Mesendoderm (in vitro differentiated cells): ENCODE data around the gene SLC51B.

Source experiments
- DNase-seq: peaks from one replicate; pipeline ENCODE4 v3.0.0; 2013
- H2AK5ac ChIP-seq: 2 replicates; pipeline ENCODE4 v1.6.1; 2013; ENCODE audit warnings: low read length, inconsistent platforms
- H2BK120ac ChIP-seq: 2 replicates; pipeline ENCODE4 v1.6.1; 2013; ENCODE audit warnings: low read depth, mild to moderate bottlenecking, low read length, moderate library complexity, mixed read lengths
- H2BK15ac ChIP-seq: replicated peaks from 2 replicates; pipeline ENCODE4 v1.6.1; 2013; ENCODE audit warnings: low read depth, mild to moderate bottlenecking, moderate library complexity
- H2BK5ac ChIP-seq: 2 replicates; pipeline ENCODE4 v1.6.1; 2013; ENCODE audit warnings: low read length, inconsistent platforms
- H3K18ac ChIP-seq: 2 replicates; pipeline ENCODE4 v1.6.1; 2013; ENCODE audit warnings: mild to moderate bottlenecking, low read length, mixed read lengths
- H3K23ac ChIP-seq: one replicate; pipeline ENCODE4 v1.6.1; 2013; ENCODE audit warnings: low read length
- H3K27ac ChIP-seq: 2 replicates; pipeline ENCODE4 v1.5.1; 2013; ENCODE audit warnings: low read depth, mild to moderate bottlenecking, inconsistent platforms, low read length, moderate library complexity
- H3K27me3 ChIP-seq: 2 replicates; pipeline ENCODE4 v1.6.1; 2013; ENCODE audit warnings: low read length, control low read depth, mild to moderate bottlenecking, inconsistent platforms; ENCODE audit not compliant: insufficient read depth, poor library complexity
- H3K36me3 ChIP-seq: 2 replicates; pipeline ENCODE4 v1.6.1; 2013; ENCODE audit warnings: low read length, inconsistent platforms; ENCODE audit not compliant: control insufficient read depth, insufficient read depth
- H3K4ac ChIP-seq: one replicate; pipeline ENCODE4 v1.6.1; 2013; ENCODE audit warnings: low read depth, mild to moderate bottlenecking, low read length, moderate library complexity
- H3K4me1 ChIP-seq: 2 replicates; pipeline ENCODE4 v1.6.1; 2013; ENCODE audit warnings: low read depth, low read length, inconsistent platforms; ENCODE audit not compliant: control insufficient read depth
- H3K4me2 ChIP-seq: 2 replicates; pipeline ENCODE4 v1.6.1; 2013; ENCODE audit warnings: low read length
- H3K4me3 ChIP-seq: 2 replicates; pipeline ENCODE4 v1.5.1; 2013; ENCODE audit warnings: mild to moderate bottlenecking, low read length
- H3K56ac ChIP-seq: one replicate; pipeline ENCODE4 v1.6.1; 2013; ENCODE audit warnings: low read length
- H3K79me1 ChIP-seq: 2 replicates; pipeline ENCODE4 v1.6.1; 2013; ENCODE audit warnings: low read length, inconsistent platforms
- H3K79me2 ChIP-seq: 2 replicates; pipeline ENCODE4 v1.6.1; 2013; ENCODE audit warnings: mild to moderate bottlenecking, low read length; ENCODE audit not compliant: control insufficient read depth, insufficient read depth
- H3K9ac ChIP-seq: 2 replicates; pipeline ENCODE4 v1.6.1; 2013; ENCODE audit warnings: low read length, inconsistent platforms
- H4K5ac ChIP-seq: one replicate; pipeline ENCODE4 v1.6.1; 2013; ENCODE audit warnings: low read length
- H4K8ac ChIP-seq: one replicate; pipeline ENCODE4 v1.6.1; 2013; ENCODE audit warnings: low read depth, mild to moderate bottlenecking, control low read depth, low read length, moderate library complexity
- WGBS: extraction: QIAGEN DNeasy Blood & Tissue Kit; methylation state at CpG from one replicate; pipeline ENCODE4 v1.1.7; 2013; ENCODE audit warnings: low lambda C conversion rate, missing lambda C conversion rate; ENCODE audit not compliant: insufficient coverage; ENCODE audit errors: extremely low coverage; 5-methylcytosine and 5-hydroxymethylcytosine counted together

Gene SLC51B

GRCh38 chr15:65057549-65057940, 12.4 kb downstream of the SLC51B start:
- DNase-seq = no peak
- H3K18ac ChIP-seq = no peak overlapping the region
- H2BK120ac ChIP-seq = no peak overlapping the region
- H2BK5ac ChIP-seq = no peak overlapping the region
- H3K23ac ChIP-seq = no peak overlapping the region
- no CpG with 5 or more reads among the region's 8 CpGs for WGBS
- H4K5ac ChIP-seq = no peak overlapping the region
- H2BK15ac ChIP-seq = no peak overlapping the region
- no peak overlapping the region for H3K9ac ChIP-seq
- H3K4me2 ChIP-seq = no peak overlapping the region
- no peaks in the 10 kb centered on the region for H3K27me3 ChIP-seq
- H3K79me1 ChIP-seq = no peaks in the 10 kb centered on the region
- no peak overlapping the region for H3K27ac ChIP-seq
- H4K8ac ChIP-seq = no peak overlapping the region
- H3K56ac ChIP-seq = no peak overlapping the region
- H2AK5ac ChIP-seq = no peak overlapping the region
- no peak overlapping the region for H3K4me3 ChIP-seq
- H3K4ac ChIP-seq = no peak overlapping the region
- peaks cover 8% of the 10 kb centered on the region for H3K36me3 ChIP-seq
- H3K79me2 ChIP-seq = no peaks in the 10 kb centered on the region
- H3K4me1 ChIP-seq = no peaks in the 10 kb centered on the region

- no peaks in the 10 kb centered on the region for H3K79me2 ChIP-seq
- H3K56ac ChIP-seq = no peak overlapping the region
- no peak overlapping the region for H2BK120ac ChIP-seq
- H4K5ac ChIP-seq = no peak overlapping the region
- no peak overlapping the region for H2BK5ac ChIP-seq
- H3K4me3 ChIP-seq = no peak overlapping the region
- no peaks in the 10 kb centered on the region for H3K4me1 ChIP-seq
- no peak overlapping the region for H3K4me2 ChIP-seq
- H3K18ac ChIP-seq = no peak overlapping the region
- H3K27me3 ChIP-seq = no peaks in the 10 kb centered on the region
- no peak overlapping the region for H2AK5ac ChIP-seq
- no peak for DNase-seq
- H4K8ac ChIP-seq = no peak overlapping the region
- H3K23ac ChIP-seq = no peak overlapping the region
- no peak overlapping the region for H3K27ac ChIP-seq
- peaks cover 8% of the 10 kb centered on the region for H3K36me3 ChIP-seq
- no peaks in the 10 kb centered on the region for H3K79me1 ChIP-seq
- WGBS = no CpG with 5 or more reads among the region's 16 CpGs
- no peak overlapping the region for H2BK15ac ChIP-seq
- H3K4ac ChIP-seq = no peak overlapping the region
- H3K9ac ChIP-seq = no peak overlapping the region
These were observed 13.5 kb downstream of the SLC51B start for GRCh38 chr15:65058394-65059368.

- no peak for DNase-seq
- no peaks in the 10 kb centered on the region for H3K79me1 ChIP-seq
- H3K36me3 ChIP-seq = peaks cover 8% of the 10 kb centered on the region
- H4K8ac ChIP-seq = no peak overlapping the region
- no peak overlapping the region for H4K5ac ChIP-seq
- H3K79me2 ChIP-seq = no peaks in the 10 kb centered on the region
- H3K4me1 ChIP-seq = no peaks in the 10 kb centered on the region
- H3K27ac ChIP-seq = no peak overlapping the region
- H3K9ac ChIP-seq = no peak overlapping the region
- H2AK5ac ChIP-seq = no peak overlapping the region
- no peak overlapping the region for H3K18ac ChIP-seq
- H3K56ac ChIP-seq = no peak overlapping the region
- H3K27me3 ChIP-seq = no peaks in the 10 kb centered on the region
- no peak overlapping the region for H2BK5ac ChIP-seq
- no peak overlapping the region for H3K4ac ChIP-seq
- no peak overlapping the region for H3K23ac ChIP-seq
- no peak overlapping the region for H3K4me3 ChIP-seq
- no CpG with 5 or more reads among the region's 3 CpGs for WGBS
- no peak overlapping the region for H2BK15ac ChIP-seq
- H2BK120ac ChIP-seq = no peak overlapping the region
- H3K4me2 ChIP-seq = no peak overlapping the region
These were observed 14.2 kb downstream of the SLC51B start for GRCh38 chr15:65059369-65059750.

- Histone ChIP-seq H2AK5ac (no peak overlapping the region), H3K4me3 (no peak overlapping the region), H2BK5ac (no peak overlapping the region), H3K23ac (no peak overlapping the region), H3K4me2 (no peak overlapping the region), H3K9ac (no peak overlapping the region), H2BK120ac (no peak overlapping the region), H3K27ac (no peak overlapping the region), H4K5ac (no peak overlapping the region), H3K18ac (no peak overlapping the region), H3K27me3 (no peaks in the 10 kb centered on the region), H3K79me2 (no peaks in the 10 kb centered on the region), H4K8ac (no peak overlapping the region), H3K79me1 (no peaks in the 10 kb centered on the region), H3K56ac (no peak overlapping the region), H3K36me3 (peaks cover 8% of the 10 kb centered on the region), H3K4ac (no peak overlapping the region), H2BK15ac (no peak overlapping the region), H3K4me1 (no peaks in the 10 kb centered on the region)
- WGBS = no CpG with 5 or more reads among the region's 4 CpGs
- DNase-seq = no peak
These were observed 14.9 kb downstream of the SLC51B start for GRCh38 chr15:65059931-65060596.

- Histone ChIP-seq H3K27me3 (no peaks in the 10 kb centered on the region), H3K18ac (no peak overlapping the region), H4K8ac (no peak overlapping the region), H3K36me3 (peaks cover 4% of the 10 kb centered on the region), H2AK5ac (no peak overlapping the region), H3K79me2 (no peaks in the 10 kb centered on the region), H3K4me3 (no peak overlapping the region), H4K5ac (no peak overlapping the region), H3K23ac (no peak overlapping the region), H3K56ac (no peak overlapping the region), H3K4ac (no peak overlapping the region), H2BK5ac (no peak overlapping the region), H3K79me1 (peaks cover 3% of the 10 kb centered on the region), H3K4me1 (peaks cover 5% of the 10 kb centered on the region), H3K27ac (no peak overlapping the region), H3K9ac (no peak overlapping the region), H3K4me2 (no peak overlapping the region), H2BK15ac (no peak overlapping the region), H2BK120ac (no peak overlapping the region)
- WGBS = no CpG with 5 or more reads among the region's 6 CpGs
- no peak for DNase-seq
These were observed 15.6 kb downstream of the SLC51B start for GRCh38 chr15:65060641-65061397.
